Measurements from ENCODE around the gene ITPK1.

DNA sequence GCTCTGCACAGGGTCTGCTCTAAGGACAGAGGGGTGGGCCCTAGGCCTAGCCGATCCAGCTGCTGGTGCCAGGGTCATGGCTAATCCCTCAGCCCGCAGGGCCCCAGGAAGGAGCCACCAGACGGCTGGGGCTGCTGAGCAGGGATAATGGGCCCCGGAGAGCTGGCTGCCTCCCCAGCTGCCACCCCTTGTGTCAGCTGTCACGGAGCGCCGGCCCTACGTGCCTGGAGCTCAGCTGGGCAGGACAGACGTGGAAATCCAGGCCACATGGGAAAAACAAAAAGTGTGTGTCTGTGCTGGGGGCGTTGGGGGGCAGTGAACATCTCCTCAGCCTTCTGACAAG is 156.6 kb downstream of the ITPK1 start:
- TF ChIP-seq POLR2A (IDR thresholded peaks at IDR 0.05) (no peak), POLR2AphosphoS5 (IDR thresholded peaks at IDR 0.05) (no peak)
- TF ChIP-seq, protein P1, sequence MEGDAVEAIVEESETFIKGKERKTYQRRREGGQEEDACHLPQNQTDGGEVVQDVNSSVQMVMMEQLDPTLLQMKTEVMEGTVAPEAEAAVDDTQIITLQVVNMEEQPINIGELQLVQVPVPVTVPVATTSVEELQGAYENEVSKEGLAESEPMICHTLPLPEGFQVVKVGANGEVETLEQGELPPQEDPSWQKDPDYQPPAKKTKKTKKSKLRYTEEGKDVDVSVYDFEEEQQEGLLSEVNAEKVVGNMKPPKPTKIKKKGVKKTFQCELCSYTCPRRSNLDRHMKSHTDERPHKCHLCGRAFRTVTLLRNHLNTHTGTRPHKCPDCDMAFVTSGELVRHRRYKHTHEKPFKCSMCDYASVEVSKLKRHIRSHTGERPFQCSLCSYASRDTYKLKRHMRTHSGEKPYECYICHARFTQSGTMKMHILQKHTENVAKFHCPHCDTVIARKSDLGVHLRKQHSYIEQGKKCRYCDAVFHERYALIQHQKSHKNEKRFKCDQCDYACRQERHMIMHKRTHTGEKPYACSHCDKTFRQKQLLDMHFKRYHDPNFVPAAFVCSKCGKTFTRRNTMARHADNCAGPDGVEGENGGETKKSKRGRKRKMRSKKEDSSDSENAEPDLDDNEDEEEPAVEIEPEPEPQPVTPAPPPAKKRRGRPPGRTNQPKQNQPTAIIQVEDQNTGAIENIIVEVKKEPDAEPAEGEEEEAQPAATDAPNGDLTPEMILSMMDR (IDR thresholded peaks at IDR 0.05): no peak

All from breast epithelium (tissue), 3 donors.